Smooth muscle cell (in vitro differentiated cells): ENCODE data around the gene MLLT1. TPM values are rescaled to one million over a fixed set of nuclear protein-coding genes. Genes with fewer than 3 reads are reported as not detected.

Source experiments
- DNase-seq: peaks from one replicate; lab custom pipeline; 2025; ENCODE audit not compliant: unreplicated experiment; lab: John Stamatoyannopoulos, UW
- H2AFZ ChIP-seq: fragments of 200-600 bp; sonication (generic); 2 replicates; pipeline ENCODE4 v1.6.0; 2016; ENCODE audit warnings: antibody characterized with exemption, low read depth, mild to moderate bottlenecking
- H3F3A ChIP-seq: fragments of 200-600 bp; sonication (generic); 2 replicates; pipeline ENCODE4 v1.6.0; 2017; ENCODE audit warnings: antibody characterized with exemption, low read depth
- H3K27ac ChIP-seq: fragments of 200-600 bp; sonication (generic); 2 replicates; pipeline ENCODE4 v1.5.1; 2016; ENCODE audit warnings: low read depth, mild to moderate bottlenecking
- H3K27me3 ChIP-seq: fragments of 200-600 bp; sonication (generic); 2 replicates; pipeline ENCODE4 v1.6.1; 2016; ENCODE audit warnings: low read depth, mild to moderate bottlenecking
- H3K36me3 ChIP-seq: fragments of 200-600 bp; sonication (generic); 2 replicates; pipeline ENCODE4 v1.5.1; 2016; ENCODE audit warnings: low read depth
- H3K4me1 ChIP-seq: fragments of 200-600 bp; sonication (generic); 2 replicates; pipeline ENCODE4 v1.5.1; 2016; ENCODE audit warnings: low read depth
- H3K4me2 ChIP-seq: fragments of 200-600 bp; sonication (generic); 2 replicates; pipeline ENCODE4 v1.6.0; 2016; ENCODE audit warnings: mild to moderate bottlenecking
- H3K4me3 ChIP-seq: fragments of 200-600 bp; sonication (generic); 2 replicates; pipeline ENCODE4 v1.5.1; 2016; ENCODE audit warnings: mild to moderate bottlenecking
- H3K79me2 ChIP-seq: fragments of 200-600 bp; sonication (generic); 2 replicates; pipeline ENCODE4 v1.6.0; 2016; ENCODE audit warnings: low read depth, mild to moderate bottlenecking
- H3K9ac ChIP-seq: fragments of 200-600 bp; sonication (generic); 2 replicates; pipeline ENCODE4 v1.6.0; 2016; ENCODE audit warnings: low read depth
- H3K9me3 ChIP-seq: fragments of 200-600 bp; sonication (generic); replicated peaks from 2 replicates; pipeline ENCODE4 v1.5.1; 2016; ENCODE audit warnings: low read depth
- H4K20me1 ChIP-seq: fragments of 200-600 bp; sonication (generic); 2 replicates; pipeline ENCODE4 v1.6.0; 2016; ENCODE audit warnings: low read depth
- CTCF ChIP-seq: fragments of 200-600 bp; sonication (generic); IDR thresholded peaks from 2 replicates; pipeline ENCODE4 v1.5.1; 2017; ENCODE audit warnings: borderline replicate concordance, mild to moderate bottlenecking, antibody characterized with exemption; ENCODE audit not compliant: insufficient read depth, poor library complexity, severe bottlenecking
- WGBS: methylation state at CpG from one replicate; pipeline ENCODE4 v1.1.7; 2016; ENCODE audit warnings: low lambda C conversion rate; 5-methylcytosine and 5-hydroxymethylcytosine counted together
- polyA plus RNA-seq: library from polyadenylated mRNA; unstranded; fragments of >200 nt; fragmentation: Nextera tagmentation; extraction: Ambion mirVana; gene quantifications from 2 replicates; pipeline ENCODE4 v1.2.1, GENCODE V29; 2016
- total RNA-seq: library from RNA; depleted of rRNA; stranded (reverse); fragments of >200 nt; gene quantifications from 2 replicates; pipeline ENCODE4 v1.2.3, GENCODE V29; 2014

MLLT1 gene, protein sequence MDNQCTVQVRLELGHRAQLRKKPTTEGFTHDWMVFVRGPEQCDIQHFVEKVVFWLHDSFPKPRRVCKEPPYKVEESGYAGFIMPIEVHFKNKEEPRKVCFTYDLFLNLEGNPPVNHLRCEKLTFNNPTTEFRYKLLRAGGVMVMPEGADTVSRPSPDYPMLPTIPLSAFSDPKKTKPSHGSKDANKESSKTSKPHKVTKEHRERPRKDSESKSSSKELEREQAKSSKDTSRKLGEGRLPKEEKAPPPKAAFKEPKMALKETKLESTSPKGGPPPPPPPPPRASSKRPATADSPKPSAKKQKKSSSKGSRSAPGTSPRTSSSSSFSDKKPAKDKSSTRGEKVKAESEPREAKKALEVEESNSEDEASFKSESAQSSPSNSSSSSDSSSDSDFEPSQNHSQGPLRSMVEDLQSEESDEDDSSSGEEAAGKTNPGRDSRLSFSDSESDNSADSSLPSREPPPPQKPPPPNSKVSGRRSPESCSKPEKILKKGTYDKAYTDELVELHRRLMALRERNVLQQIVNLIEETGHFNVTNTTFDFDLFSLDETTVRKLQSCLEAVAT
- total RNA-seq (15.4 and 18.8 TPM in 2 replicates), polyA plus RNA-seq (25.2 and 27.3 TPM in 2 replicates)

DNA sequence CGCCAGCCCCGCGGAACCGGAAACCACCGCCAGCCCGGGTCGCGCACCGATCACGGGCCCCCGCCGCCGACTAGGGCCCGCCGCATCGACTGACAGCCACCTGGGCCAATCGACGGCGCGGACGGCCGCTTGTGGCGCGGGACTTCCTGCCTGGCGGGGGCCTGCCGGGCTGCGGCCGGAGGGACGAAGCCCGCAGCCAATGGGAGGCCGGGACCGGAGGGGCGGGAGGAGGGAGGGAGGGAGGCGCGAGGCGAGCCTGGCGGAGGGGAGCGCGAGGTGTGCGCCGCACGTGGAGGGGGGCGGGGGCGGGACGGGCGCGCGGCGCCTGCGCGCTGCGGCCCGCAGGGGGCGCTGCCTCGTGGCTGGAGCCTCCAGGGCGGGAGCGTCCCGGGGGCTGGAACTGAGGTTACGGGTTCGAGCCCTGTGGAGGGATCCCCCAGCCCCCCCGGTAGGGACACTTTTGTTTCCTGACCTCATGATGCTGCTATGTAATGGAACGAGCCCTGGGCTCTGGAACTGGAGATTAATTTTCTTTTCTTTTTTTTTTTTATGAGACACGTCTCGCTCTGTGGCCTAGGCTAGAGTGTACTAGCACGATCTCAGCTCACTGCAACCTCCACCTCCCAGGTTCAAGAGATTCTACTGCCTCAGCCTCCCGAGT lies at the start of gene MLLT1:
TSS of gene MLLT1 (minus strand) at position 45 of the 661 bp plus-strand sequence. CDS start 191 bp downstream, outside the sequence.
- Histone ChIP-seq H3K36me3 (no peaks in the 10 kb centered on the region), H2AFZ (no peak within 1 kb of the TSS), H3K27ac (peak within 1 kb of the TSS; percentile 80), H3K9me3 (no peaks in the 10 kb centered on the region), H4K20me1 (peaks cover 30% of the 10 kb centered on the region), H3K27me3 (no peaks in the 10 kb centered on the region), H3K79me2 (peaks cover 44% of the 10 kb centered on the region), H3K4me3 (peak within 1 kb of the TSS; percentile 96), H3K9ac (peak within 1 kb of the TSS; percentile 93), H3K4me1 (peaks cover 18% of the 10 kb centered on the region), H3F3A (peaks cover 8% of the 10 kb centered on the region), H3K4me2 (peak within 1 kb of the TSS; percentile 99)
- peak; percentile 78 for TF ChIP-seq CTCF
- peak; percentile 81 for DNase-seq
- 27% methylated on average over 18 of the region's 66 CpGs for WGBS

DNA sequence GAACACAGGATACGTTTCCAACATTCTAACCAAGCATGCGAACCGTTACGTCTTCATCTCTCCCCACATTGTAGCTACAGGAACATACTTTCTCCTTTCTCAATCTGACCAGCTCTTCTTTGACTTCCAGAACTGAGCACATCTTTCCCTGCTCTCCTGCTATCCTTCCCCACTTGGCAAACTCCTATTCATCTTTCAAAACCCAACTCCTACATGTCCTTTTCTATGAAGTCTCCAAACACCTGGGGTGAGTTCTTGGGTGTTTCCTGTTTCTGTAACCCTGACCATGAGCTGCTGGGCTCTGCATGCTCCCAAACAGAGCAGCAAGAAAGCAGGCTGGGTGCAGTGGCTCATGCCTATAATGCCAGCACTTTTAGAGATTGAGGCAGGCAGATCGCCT lies 47.0 kb upstream of the MLLT1 start:
- Histone ChIP-seq H4K20me1 (no peaks in the 10 kb centered on the region), H3K27me3 (no peaks in the 10 kb centered on the region), H2AFZ (no peak overlapping the region), H3K9ac (no peak overlapping the region), H3K4me1 (no peaks in the 10 kb centered on the region), H3K79me2 (no peaks in the 10 kb centered on the region), H3K27ac (no peak overlapping the region), H3K4me2 (no peak overlapping the region), H3K9me3 (no peaks in the 10 kb centered on the region), H3F3A (no peaks in the 10 kb centered on the region), H3K4me3 (no peak overlapping the region), H3K36me3 (no peaks in the 10 kb centered on the region)
- 84% methylated on average over 5 of the region's 5 CpGs for WGBS
- DNase-seq, result no peak
- no peak for TF ChIP-seq CTCF

GRCh38 chr19:6325614-6326013 lies 45.8 kb upstream of the MLLT1 start:
- no peak for TF ChIP-seq CTCF
- WGBS, result 82% methylated on average over 4 of the region's 4 CpGs
- Histone ChIP-seq H3K9me3 (no peaks in the 10 kb centered on the region), H3K79me2 (no peaks in the 10 kb centered on the region), H3K27me3 (no peaks in the 10 kb centered on the region), H3K4me3 (no peak overlapping the region), H4K20me1 (no peaks in the 10 kb centered on the region), H3K36me3 (no peaks in the 10 kb centered on the region), H2AFZ (no peak overlapping the region), H3K27ac (no peak overlapping the region), H3K9ac (no peak overlapping the region), H3K4me1 (no peaks in the 10 kb centered on the region), H3K4me2 (no peak overlapping the region), H3F3A (no peaks in the 10 kb centered on the region)
- DNase-seq, result no peak
